NCI-H1436 treated with DMSO at 0.1 percent for 48 hours (cell line): ENCODE results near the gene ZNF682.
"Not testable (repeated sequence)": the region's sequence is repeated elsewhere in the genome, so short reads cannot be mapped to it uniquely, and the experiment has no call there.

Experiments used
- DNase-seq: peaks from one replicate; lab custom pipeline; 2025; lab: John Stamatoyannopoulos, UW

The ZNF682 gene

GRCh38 chr19:19997656-19998268, 41.5 kb downstream of the ZNF682 start:
- no peak for DNase-seq

GRCh38 chr19:19966862-19967261, 72.4 kb downstream of the ZNF682 start:
- DNase-seq, result no peak

- not testable (repeated sequence) for DNase-seq
Observed at GRCh38 chr19:19966126-19966525, 73.2 kb downstream of the ZNF682 start.

GRCh38 chr19:19964416-19964815, 74.9 kb downstream of the ZNF682 start:
- DNase-seq, result no peak

- DNase-seq, result not testable (repeated sequence)
Observed at GRCh38 chr19:19959151-19959799, 80.0 kb downstream of the ZNF682 start.

- not testable (repeated sequence) for DNase-seq
Observed at GRCh38 chr19:19957766-19958165, 81.5 kb downstream of the ZNF682 start.

GRCh38 chr19:19956434-19957075, 82.8 kb downstream of the ZNF682 start:
- DNase-seq, result no peak

GRCh38 chr19:19955208-19955607, 84.1 kb downstream of the ZNF682 start:
- DNase-seq, result no peak
